IPS-NIHi11 (cell line): ENCODE measurements around the gene SCART1.
"Not testable (repeated sequence)": the region's sequence is repeated elsewhere in the genome, so short reads cannot be mapped to it uniquely, and the experiment has no call there.

ENCODE experiments used
- DNase-seq: peaks from one replicate; pipeline ENCODE4 v3.0.0; 2012; ENCODE audit warnings: mixed read lengths, low spot score

SCART1 gene

DNA sequence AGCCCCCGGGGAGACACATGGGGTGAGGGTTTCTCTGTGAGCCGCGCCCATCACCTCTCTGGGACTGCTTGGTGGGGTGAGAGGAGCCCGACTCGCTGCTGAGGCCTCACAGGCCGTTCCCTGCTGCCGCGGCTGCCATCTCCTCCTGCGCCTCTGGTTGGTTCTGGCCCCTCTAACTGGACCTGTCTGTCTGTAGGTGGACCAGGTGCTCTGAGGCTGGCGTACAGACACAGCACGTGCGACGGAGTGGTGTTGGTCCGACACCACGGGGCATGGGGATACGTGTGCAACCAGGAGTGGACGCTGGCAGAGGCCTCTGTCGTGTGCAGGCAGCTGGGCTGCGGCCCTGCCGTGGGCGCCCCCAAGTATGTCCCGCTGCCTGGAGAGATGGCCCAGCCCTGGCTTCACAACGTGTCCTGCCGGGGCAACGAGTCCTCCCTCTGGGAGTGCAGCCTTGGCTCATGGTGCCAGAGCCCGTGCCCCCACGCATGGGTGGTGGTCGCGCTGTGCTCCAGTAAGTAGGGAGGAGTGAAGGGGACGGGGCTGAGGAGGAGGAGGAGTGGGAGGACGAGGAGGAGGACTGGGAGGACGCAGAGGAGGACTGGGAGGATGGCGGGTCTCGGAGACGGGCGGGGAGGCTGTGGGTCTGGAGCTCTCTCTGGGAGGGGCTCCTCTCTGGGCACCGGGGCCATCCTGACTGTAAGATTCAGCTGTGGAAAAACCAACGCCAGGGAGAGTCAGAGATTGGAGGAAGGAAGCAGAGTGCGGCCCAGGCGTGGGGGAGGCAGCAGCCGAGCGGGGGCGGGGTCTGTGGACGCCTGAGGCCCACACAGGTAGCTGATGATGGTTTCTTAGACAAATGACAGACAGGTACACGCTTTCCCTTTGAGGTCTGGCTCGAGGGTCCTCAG is 2.6 kb downstream of the SCART1 start:
- no peak for DNase-seq

DNA sequence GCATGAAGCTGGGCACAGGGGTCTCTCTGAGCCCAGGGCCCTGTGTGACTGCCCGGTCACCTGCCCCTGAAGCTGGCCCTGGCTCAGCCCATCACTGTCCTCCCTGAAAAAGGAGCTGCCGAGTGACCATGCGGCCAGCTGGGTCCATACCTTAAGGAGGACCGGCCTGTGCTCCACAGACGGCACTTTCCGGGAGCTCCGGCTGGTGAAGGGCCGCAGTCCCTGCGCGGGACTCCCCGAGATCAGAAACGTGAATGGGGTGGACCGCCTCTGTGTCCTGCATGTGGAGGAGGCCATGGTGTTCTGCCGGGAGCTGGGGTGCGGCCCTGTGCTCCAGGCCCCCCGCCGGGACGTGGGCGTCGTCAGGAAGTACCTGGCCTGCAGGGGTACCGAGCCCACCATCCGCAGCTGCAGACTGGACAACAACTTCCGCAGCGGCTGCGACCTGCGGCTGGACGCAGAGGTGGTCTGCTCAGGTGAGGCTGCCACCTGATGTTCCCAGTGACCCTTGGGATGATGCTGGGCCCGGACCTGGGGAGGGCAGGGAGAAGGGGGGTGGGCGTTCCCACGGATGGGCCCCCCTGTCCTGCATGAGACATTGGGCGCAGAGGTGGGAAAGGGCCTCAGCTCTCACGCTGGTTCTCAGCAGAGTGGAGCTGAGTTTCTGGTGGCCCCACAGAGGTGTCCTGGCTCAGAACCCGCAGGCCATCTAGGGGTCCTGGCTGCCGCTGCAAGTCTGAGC is 3.5 kb downstream of the SCART1 start:
- no peak for DNase-seq

DNA sequence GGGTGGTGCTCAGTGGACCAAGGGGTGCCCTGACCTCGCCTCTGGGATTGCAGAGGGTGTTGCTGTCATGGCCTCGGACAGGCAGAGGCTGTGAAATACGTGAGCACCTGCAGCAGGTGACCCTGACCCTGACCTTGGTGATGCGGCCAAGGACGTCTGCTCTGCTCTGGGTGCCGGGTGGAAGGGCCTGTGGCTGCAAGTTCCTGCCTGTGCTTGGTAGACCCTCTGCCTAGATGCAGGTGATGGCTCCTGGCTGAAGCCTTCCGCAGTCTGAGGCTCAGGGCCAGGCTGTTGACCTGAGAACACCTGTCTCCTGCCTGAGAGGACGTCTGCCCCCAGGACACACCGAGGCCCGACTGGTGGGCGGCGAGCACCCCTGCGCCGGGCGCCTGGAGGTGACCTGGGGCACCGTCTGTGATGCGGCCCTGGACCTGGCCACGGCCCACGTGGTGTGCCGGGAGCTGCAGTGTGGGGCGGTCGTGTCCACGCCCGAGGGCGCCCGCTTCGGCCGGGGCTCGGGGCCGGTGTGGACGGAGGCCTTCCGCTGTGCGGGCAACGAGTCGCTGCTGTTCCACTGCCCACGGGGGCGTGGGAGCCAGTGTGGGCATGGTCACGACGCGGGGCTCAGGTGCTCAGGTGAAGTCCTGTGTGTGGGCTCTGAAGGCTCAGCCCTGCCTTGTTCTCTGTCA is 4.4 kb downstream of the SCART1 start:
- DNase-seq, result no peak

DNA sequence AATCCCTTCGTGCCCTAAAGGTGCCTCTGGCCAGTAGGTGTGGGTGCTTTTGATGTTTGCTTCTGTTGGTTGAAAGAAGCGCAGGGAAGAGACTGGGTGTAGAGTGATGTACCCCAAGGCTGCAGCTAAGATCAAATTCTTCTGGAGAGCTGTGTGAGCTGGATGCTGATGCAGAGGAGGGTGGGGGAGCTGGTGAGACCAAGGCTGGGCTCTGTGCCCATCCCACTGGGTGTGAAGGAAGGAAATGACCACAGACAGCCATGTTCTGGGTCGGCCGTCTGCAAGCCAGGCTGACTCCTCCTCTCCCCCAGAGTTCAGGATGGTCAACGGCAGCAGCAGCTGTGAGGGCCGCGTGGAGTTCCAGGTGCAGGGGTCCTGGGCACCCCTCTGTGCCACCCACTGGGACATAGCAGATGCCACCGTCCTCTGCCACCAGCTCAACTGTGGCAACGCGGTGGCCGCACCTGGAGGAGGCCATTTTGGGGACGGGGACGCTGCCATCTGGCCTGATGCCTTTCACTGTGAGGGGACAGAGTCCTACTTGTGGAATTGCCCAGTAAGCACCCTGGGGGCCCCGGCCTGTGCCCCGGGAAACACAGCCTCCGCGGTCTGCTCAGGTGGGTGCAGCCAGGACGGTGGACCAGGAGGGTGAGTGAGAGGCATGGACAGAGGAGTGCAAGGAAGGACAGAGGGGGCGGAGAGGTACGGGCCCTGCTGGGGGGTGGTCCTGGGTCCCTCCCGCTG is 5.1 kb downstream of the SCART1 start:
- no peak for DNase-seq

DNA sequence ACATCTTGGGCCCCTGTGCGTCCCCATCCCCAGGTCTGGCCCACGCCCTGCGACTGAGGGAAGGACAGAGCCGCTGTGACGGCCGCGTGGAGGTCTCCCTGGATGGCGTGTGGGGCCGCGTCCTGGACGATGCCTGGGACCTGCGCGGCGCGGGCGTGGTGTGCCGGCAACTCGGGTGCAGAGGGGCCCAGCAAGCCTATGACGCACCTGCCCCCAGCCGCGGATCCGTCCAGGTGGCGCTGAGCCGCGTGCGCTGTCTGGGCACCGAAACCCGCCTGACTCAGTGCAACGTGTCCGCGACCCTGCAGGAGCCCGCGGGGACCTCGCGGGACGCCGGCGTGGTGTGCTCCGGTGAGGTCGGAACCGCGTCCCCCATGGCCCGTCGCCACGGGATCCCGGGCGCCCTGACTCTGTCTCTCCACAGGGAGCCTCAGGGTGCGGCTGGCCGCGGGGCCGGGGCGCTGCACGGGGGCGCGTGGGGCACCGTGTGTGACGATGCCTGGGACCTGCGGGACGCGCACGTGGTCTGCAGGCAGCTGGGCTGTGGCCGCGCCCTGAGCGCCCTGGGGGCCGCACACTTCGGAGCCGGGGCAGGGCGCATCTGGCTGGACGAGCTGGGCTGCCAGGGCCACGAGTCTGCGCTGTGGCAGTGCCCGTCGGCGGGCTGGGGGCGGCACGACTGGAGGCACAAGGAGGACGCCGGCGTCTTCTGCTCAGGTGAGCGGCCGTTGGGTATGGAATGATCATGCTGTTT is 5.9 kb downstream of the SCART1 start:
- no peak for DNase-seq

DNA sequence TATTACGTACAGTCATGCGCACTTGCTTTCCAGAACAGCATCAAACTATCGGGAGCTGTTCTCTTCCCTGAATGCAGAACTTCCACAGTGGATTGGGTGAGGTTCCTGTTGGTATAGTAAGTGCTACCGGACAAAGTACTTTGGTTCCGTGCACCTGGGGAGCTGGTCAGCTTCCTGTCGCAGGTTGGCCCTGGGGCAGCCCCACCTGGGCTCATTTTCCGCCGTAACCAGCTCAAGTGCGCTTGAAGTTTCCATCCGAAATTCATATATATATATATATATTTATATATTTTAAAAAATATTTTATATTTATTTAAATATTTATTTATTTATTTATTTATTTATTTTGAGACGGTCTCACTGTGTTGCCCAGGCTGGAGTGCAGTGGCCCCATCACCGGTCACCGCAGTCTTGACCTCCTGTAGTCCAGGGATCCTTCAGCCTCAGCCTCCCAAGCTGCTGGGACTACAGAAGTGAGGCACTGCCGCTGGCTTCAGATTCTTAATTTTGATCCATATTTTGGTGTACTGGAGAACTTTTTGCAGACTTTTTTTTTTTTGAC is 6.5 kb downstream of the SCART1 start:
- DNase-seq, result no peak

DNA sequence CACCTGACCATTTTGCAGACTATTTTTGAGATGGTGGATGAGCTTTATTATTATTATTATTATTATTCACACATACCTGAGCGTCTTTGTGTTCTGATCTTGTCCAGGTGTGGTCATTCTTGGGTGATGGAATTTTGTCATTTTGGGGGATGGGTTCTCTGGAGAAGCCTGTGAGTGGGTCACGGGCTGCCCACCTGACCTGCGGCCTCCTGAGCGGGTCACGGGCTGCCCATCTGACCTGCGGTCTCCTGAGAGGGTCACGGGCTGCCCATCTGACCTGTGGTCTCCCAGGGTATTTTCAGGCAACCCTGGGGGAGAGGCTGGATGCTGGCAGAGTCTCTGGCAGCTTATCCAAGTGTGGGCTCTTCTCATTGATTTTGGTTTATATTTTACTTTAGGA is 7.3 kb downstream of the SCART1 start:
- DNase-seq, result no peak

DNA sequence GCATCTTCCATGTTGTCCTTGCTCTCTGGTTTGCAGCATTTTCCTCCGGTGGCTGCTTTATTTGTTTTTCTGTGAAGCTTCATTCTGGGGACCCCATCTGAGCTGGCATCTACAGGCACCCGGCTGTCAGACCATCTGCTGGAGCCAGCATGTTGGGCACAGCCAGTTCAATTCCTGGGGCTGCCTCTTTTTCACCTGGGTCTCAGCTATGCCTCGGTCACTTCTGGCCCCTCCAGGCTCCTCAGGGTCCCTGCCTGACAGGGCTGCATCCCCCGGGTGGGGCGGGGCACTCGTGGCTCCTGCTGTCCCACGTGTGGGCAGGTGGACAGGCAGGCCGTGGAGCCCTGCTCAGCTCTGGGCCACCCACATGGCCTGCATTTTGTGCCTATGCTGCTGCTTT is 8.1 kb downstream of the SCART1 start:
- DNase-seq, result no peak

DNA sequence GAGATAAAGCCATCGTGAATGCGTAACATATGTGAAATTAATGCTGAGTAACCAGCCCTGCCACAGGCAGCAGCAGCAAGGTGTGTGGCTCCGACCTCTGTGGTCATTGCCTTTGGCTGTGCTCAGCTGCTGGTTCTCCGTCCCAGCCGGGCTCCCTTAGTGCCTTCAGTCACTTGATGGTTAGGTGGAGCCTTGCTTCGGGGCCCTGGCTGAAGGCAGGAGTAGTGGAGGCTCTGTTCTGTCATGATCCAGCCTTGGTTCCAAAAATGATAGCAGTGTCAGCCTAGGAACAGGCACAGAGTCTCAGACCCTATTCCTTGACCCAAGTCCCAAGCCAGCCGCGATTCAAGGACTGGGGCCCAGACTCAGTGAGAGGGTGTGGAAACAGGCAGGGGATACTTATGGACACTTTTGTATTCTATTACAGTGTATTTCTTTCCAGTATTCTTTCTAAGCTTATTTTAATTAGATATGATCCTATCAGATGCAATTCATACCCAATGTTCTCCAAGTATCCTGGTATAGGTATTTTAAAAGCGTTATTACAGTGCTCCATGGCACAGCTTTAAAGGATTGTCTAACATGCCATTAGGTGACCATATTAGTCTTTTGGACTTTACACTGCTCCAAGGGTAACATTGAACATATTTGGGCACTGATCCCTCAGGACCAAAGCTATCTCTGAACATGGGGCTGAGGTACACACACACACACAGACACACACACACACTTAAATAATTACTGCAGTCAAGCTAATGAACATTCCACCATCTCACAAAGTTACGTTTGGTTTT is 9.0 kb downstream of the SCART1 start:
- no peak for DNase-seq

DNA sequence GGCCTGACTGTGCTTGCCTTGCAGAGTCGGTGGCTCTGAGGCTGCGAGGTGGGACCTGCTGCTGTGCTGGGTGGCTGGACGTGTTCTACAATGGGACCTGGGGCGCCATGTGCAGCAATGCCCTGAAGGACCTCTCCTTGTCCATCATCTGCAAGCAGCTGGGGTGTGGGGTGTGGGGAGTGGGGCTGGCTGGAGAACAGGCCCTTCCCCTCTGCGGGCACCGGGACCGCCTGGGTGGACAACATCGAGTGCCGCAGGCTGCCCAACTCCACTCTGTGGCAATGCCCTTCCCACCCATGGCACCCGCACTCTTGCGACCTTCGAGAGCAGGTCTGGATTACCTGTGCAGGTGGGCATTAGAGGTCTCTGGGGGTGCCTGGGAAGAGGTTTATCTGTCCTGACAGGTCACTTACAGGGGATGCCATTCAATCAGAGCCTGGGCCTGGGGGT is 10.9 kb downstream of the SCART1 start:
- DNase-seq, result no peak

DNA sequence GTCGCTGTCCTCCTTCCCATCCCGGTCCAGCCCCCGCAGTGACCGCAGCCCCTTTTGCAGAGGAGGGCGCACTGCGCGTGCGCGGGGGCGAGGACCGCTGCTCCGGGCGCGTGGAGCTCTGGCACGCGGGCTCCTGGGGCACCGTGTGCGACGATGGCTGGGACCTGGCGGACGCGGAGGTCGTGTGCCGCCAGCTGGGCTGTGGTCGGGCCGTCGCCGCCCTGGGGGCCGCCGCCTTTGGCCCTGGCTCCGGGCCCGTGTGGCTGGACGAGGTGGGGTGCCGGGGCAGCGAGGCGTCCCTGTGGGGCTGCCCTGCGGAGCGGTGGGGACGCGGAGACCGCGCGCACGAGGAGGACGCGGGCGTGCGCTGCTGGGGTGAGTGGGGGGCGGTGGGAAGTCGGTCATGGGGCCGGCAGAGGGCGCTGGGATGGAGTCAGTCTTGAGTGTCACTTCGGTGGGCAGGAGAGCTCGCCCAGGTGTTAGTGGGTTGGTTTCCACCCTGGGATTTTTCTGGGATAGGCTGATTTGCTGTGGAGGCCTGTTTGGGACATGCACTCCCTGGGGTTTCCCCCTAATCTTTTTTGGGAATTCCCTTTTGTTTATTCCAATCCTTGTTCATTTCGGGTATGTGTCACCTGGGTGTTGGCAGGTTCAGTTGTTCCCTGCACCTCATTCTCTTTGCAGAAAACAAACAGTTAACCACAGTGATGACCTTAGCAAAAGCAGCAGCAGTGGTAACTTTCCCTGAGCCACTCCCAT is 11.6 kb downstream of the SCART1 start:
- DNase-seq, result no peak

DNA sequence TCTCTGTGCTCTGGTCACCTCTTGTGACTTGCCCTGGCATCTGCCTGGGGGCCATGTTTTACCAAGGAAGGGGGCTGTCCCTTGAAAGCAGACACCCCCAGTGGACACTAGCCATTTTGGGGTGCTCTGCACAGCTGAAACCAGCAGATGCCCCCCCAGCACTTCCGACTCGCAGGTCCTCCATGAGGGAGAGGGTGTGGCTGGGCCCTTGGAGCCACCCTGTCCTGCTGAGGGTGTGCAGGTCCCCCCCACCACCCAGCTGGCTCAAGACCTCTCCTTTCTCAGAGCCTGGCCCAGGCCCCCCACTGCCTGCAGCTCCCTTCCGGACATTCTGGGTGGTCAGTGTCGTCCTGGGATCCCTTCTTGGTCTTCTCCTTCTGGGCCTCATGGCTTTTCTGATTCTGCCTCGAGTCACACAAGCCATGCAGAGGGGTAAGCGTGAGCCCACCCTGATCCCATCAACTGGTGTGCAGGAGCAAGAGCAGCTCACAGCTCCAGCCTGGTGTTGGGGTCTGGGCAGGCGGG is 12.3 kb downstream of the SCART1 start:
- no peak for DNase-seq

DNA sequence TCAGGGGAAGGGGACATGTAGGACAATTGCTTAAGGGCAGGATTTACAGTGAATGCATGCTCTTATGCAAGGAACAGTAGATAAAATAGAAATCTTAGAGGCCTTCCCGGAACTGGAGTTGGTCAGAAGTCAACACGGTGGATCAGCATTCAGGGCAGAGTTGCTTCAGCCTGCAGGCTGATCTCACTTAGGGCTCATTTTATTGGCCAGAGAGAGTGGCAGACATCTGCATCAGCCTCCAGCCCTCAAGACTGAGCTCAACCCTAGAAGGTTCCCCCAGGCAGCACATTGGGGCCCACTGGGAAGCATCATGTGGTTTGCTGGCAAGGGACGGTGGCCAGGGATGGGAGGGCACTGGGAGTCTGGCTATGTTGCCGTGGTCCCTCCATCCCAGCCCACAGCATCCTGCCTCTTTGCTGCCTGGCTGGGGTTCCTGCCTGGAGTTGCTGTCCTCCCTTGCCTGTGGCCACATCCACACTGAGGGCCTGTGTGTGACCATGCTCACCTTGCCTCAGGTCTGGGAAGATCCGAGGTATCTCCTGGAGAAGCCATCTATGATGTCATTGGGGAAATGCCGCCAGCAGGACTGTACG is 13.0 kb downstream of the SCART1 start:
- DNase-seq, result no peak

DNA sequence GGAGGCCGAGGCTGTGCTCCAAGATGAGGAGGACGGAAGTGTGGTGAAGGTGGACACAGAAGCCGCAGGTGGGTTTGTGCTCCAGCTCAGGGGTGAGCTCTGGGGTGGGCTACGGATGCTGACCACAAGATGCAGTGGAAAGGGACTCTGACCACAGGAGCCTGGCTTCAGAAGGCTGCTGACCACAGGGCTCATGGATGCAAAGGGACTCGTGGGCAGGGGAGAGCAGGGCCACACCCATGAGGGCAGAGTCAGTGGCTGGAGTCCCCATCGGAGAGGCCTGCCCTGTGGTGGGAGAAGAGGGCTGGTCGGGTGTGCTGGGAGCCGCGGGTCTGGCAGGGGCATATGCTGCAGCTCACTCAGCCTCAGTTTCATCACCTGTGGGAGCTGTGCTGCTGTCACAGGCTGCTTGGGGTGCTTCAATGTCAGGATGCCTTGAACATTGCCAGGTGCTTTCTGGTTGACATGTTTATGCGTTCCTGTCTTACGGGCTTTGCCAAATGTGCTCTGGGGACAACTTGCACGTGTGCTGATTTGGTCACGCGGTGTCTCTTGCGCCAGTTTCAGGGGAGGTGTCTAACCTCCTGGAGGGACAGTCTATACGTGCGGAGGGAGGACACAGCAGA is 13.7 kb downstream of the SCART1 start:
- DNase-seq, result no peak

DNA sequence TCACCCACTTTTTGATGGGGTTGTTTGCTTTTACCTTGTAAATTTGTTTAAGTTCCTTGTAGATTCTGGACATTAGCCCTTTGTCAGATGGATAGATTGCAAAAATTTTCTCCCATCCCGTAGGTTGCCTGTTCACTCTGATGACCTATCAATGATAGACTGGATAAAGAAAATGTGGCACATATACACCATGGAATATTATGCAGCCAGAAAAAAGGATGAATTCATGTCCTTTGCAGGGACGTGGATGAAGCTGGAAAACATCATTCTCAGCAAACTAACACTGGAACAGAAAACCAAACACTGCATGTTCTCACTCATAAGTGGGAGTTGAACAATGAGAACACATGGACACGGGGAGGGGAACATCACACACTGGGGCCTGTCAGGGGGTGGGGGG is 15.5 kb downstream of the SCART1 start:
- DNase-seq, result not testable (repeated sequence)

DNA sequence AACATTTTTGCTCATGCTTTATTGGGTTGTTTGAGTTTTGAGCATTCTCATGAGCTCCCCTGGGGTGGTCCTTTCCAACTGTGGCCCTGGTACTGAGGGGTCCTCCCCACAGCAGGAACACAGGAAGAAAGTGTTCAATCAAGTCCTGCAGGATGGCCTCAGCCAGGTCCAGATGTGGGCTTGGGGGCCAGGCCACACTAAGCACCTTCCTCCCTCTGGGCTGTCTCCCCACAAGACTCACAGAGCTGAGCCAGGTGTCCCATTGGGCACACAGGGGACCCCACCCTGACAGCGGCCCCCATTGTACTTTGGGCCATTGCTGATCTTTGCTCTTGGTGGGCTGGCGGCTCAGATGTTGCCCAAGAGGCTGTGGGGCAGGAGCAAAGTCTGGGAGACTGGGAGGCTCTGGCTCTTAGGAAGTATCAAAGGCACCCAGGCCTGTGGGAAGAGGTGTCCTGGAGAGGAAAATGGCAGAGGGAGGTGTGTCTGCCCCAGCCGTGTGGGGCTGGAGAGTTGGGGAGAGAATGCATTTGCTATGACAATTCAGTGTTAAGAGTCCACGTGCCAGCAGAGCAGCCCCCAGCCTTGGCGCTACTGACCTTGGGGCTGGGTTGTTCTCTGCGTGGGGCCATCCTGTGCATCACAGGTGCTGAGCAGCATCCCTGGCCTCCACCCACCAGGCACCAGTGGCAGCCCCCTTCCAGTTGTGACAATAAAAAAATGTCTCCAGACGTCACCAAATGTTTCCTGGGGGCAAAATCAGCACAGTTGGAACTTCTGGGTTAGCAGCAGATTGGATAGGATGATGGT is 17.8 kb downstream of the SCART1 start:
- no peak for DNase-seq

DNA sequence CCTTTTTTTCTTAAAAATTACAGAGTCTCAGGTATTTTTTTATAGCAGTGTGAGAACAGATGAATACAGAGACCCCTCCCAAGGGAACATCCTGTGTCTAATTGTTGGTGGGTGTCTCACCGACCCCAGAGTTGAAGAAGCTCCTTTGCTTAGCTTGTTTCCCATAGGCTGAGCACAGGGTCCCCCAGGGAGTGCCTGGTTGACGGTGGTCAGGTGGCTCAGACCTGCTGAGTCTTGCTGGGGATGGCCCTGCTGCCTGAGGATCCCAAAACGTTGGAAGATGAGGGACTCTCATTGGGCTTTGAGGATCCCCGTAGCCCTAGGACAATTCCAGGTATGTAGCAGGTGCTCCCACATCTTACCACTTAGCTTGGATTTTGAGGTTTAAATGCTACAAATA is 19.5 kb downstream of the SCART1 start:
- no peak for DNase-seq
